Measurements from ENCODE around the gene MAZ. TPM values are rescaled to one million over a fixed set of nuclear protein-coding genes. Genes with fewer than 3 reads are reported as not detected.

The MAZ gene
- total RNA-seq, 1 experiment from 2014 or later, result 256 TPM

GRCh38 chr16:29844575-29845331 lies 38.4 kb downstream of the MAZ start:
- H3K4me1 ChIP-seq (ENCODE audit: control insufficient read depth in 1 of 2, insufficient read depth in 2 of 2, low read length in 2 of 2), result peaks cover 0 to 5% of the 10 kb centered on the region in 2 experiments; a peak in 2 of 4 replicates
- intact Hi-C loops (cut with micrococcal nuclease), result no loop called here
- H3K9me3 ChIP-seq (ENCODE audit: control insufficient read depth in 1 of 2, insufficient read depth in 1 of 2, low read depth in 1 of 2, low read length in 2 of 2), result no peaks in the 10 kb centered on the region
- H3K4me2 ChIP-seq (ENCODE audit: low read length), result no peak overlapping the region
- no TSS peak for BruUV-seq (replicated peaks)
- no peak for TF ChIP-seq TCF7L2 (IDR thresholded peaks at IDR 0.05; ENCODE audit: borderline replicate concordance, extremely low read depth, insufficient read depth, insufficient read length)
- TF ChIP-seq FOSL1 (IDR thresholded peaks at IDR 0.05; ENCODE audit: low read depth), result no peak
- TF ChIP-seq REST (IDR thresholded peaks at IDR 0.05; ENCODE audit: low read depth), result no peak
- no peak for TF ChIP-seq CEBPB (IDR thresholded peaks at IDR 0.05; ENCODE audit: low read depth)
- no peak for TF ChIP-seq POLR2AphosphoS5 (IDR thresholded peaks at IDR 0.05; ENCODE audit: low read depth, low read length)
- TF ChIP-seq ZFX (IDR thresholded peaks at IDR 0.05), result no peak
- ATAC-seq, result no peak
- no peaks in the 10 kb centered on the region for H4K20me1 ChIP-seq (ENCODE audit: insufficient read depth)
- DNase-seq (ENCODE audit: low read depth, low spot score), result no peak
- RAD21 ChIA-PET (ENCODE audit: low non-redundant PET in 1 of 2, low total read pairs in 2 of 2, uncharacterized antibody in 2 of 2, unreplicated experiment in 2 of 2), result no interaction called here
- H3K27ac ChIP-seq (ENCODE audit: low read depth, low read length), result no peak overlapping the region
- no peaks in the 10 kb centered on the region for H3K9me2 ChIP-seq (ENCODE audit: insufficient read depth)
- H3K27me3 ChIP-seq (ENCODE audit: insufficient read depth, low read length), result no peaks in the 10 kb centered on the region
- POLR2A ChIA-PET, result no interaction called here
- H2AFZ ChIP-seq (ENCODE audit: low read depth, low read length, poor library complexity, severe bottlenecking), result no peak overlapping the region
- CTCF ChIA-PET, result no interaction called here
- no peak overlapping the region for H3K4me3 ChIP-seq (replicated peaks in 1 of 2; ENCODE audit: low read depth in 1 of 2, low read length in 2 of 2)
- H3K36me3 ChIP-seq (ENCODE audit: control insufficient read depth in 1 of 2, insufficient read depth in 2 of 2, low read length in 2 of 2), result peaks cover 0 to 2% of the 10 kb centered on the region in 2 experiments; a peak in 2 of 4 replicates
- H3K79me2 ChIP-seq (ENCODE audit: insufficient read depth, low read length), result no peaks in the 10 kb centered on the region
- no peak overlapping the region for H3K9ac ChIP-seq (ENCODE audit: low read length)
